OCI-LY3 (cell line): Measurements from ENCODE around the gene ZNF28.
"Not testable (repeated sequence)": the region's sequence is repeated elsewhere in the genome, so short reads cannot be mapped to it uniquely, and the experiment has no call there.

ENCODE experiments used
- H2AFZ ChIP-seq: fragments of 200-600, 300-600 bp; shearing (Covaris generic); 2 replicates; pipeline ENCODE4 v1.6.0; 2014; ENCODE audit warnings: antibody characterized with exemption, low read depth, low read length
- H3K27ac ChIP-seq: fragments of 200-600, 300-600 bp; sonication (generic); 2 replicates; pipeline ENCODE4 v1.5.1; 2014; ENCODE audit warnings: mild to moderate bottlenecking, low read length, moderate library complexity, mixed read lengths
- H3K27me3 ChIP-seq: fragments of 200-600, 300-600 bp; sonication (generic); 2 replicates; pipeline ENCODE4 v1.6.1; 2014; ENCODE audit warnings: low read depth, low read length, mixed read lengths
- H3K36me3 ChIP-seq: fragments of 200-600, 300-600 bp; sonication (generic); replicated peaks from 2 replicates; pipeline ENCODE3; 2014; ENCODE audit warnings: low read depth, low read length, mixed read lengths
- H3K4me1 ChIP-seq: fragments of 300-600, 200-600 bp; sonication (generic); 2 replicates; pipeline ENCODE4 v1.6.1; 2014; ENCODE audit warnings: low read length, mixed read lengths
- H3K4me2 ChIP-seq: fragments of 200-600, 300-600 bp; sonication (generic); 2 replicates; pipeline ENCODE4 v1.6.1; 2014; ENCODE audit warnings: low read length, mixed read lengths
- H3K4me3 ChIP-seq: fragments of 300-600, 200-600 bp; sonication (generic); 2 replicates; pipeline ENCODE4 v1.5.1; 2014; ENCODE audit warnings: antibody characterized with exemption, mild to moderate bottlenecking, low read length, moderate library complexity
- H3K79me2 ChIP-seq: fragments of 300-600, 200-600 bp; shearing (Covaris generic); 2 replicates; pipeline ENCODE4 v1.6.1; 2014; ENCODE audit warnings: mild to moderate bottlenecking, low read length, mixed read lengths
- H3K9ac ChIP-seq: fragments of 300-600, 200-600 bp; shearing (Covaris generic); 2 replicates; pipeline ENCODE4 v1.6.0; 2014; ENCODE audit warnings: mild to moderate bottlenecking, low read length, moderate library complexity
- H3K9me3 ChIP-seq: fragments of 200-600, 300-600 bp; shearing (Covaris generic); 2 replicates; pipeline ENCODE4 v1.6.1; 2014; ENCODE audit warnings: low read length, mixed read lengths; ENCODE audit not compliant: insufficient read depth
- H4K20me1 ChIP-seq: fragments of 200-600, 300-600 bp; sonication (generic); 2 replicates; pipeline ENCODE4 v1.6.1; 2016; ENCODE audit warnings: low read length, mixed read lengths; ENCODE audit not compliant: insufficient read depth
- EZH2phosphoT487 ChIP-seq: fragments of 200-600 bp; shearing (Covaris generic); IDR thresholded peaks from 2 replicates; pipeline ENCODE4 v1.6.1; 2018; ENCODE audit warnings: antibody characterized with exemption, mixed run types, low read depth
- TF ChIP-seq, protein P1 (sequence below): fragments of 200-600, 300-600 bp; sonication (generic); IDR thresholded peaks from 2 replicates; pipeline ENCODE4 v1.5.1; 2014; ENCODE audit warnings: antibody characterized with exemption, low read length, low read depth

The ZNF28 gene

DNA sequence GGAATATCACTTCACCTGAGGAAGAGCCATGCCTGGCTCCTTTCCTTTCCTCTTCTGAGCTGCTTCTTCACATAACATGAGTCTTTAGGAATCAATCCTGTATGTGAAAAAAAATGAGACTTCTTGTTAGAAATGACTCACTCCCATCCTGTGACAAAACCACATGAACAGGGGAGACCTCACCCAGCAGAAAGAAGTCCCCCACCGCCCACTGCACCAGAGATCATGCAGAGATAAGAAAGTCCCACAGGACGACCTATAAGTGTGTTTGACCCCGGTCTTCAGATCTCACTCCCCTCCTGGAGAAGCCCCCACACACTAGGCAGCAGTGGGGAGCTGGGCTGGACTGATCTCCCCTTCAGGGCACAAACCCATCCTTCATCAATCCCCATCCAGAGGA is 42.6 kb downstream of the ZNF28 start:
- no peak for TF ChIP-seq EZH2phosphoT487
- TF ChIP-seq, protein P1, sequence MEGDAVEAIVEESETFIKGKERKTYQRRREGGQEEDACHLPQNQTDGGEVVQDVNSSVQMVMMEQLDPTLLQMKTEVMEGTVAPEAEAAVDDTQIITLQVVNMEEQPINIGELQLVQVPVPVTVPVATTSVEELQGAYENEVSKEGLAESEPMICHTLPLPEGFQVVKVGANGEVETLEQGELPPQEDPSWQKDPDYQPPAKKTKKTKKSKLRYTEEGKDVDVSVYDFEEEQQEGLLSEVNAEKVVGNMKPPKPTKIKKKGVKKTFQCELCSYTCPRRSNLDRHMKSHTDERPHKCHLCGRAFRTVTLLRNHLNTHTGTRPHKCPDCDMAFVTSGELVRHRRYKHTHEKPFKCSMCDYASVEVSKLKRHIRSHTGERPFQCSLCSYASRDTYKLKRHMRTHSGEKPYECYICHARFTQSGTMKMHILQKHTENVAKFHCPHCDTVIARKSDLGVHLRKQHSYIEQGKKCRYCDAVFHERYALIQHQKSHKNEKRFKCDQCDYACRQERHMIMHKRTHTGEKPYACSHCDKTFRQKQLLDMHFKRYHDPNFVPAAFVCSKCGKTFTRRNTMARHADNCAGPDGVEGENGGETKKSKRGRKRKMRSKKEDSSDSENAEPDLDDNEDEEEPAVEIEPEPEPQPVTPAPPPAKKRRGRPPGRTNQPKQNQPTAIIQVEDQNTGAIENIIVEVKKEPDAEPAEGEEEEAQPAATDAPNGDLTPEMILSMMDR = no peak

DNA sequence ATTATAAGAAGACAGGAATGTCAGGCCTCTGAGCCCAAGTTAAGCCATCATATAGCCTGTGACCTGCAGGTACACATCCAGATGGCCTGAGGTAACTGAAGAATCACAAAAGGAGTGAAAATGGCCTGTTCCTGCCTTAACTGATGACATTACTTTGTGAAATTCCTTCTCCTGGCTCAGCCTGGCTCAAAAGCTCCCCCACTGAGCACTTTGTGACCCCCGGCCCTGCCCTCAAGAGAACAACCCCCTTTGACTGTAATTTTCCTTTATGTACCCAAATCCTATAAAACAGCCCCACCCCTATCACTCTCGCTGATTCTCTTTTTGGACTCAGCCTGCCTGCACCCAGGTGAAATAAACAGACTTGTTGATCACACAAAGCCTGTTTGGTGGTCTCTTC is 65.0 kb downstream of the ZNF28 start:
- H3K27me3 ChIP-seq, H2AFZ ChIP-seq, H3K79me2 ChIP-seq, H3K36me3 ChIP-seq, H3K4me2 ChIP-seq, H3K4me3 ChIP-seq, H3K4me1 ChIP-seq, H3K9ac ChIP-seq, H3K27ac ChIP-seq, H4K20me1 ChIP-seq, H3K9me3 ChIP-seq: not testable (repeated sequence)

More for the DNA sequence above, 42.6 kb downstream of the ZNF28 start:
- H4K20me1 ChIP-seq = no peaks in the 10 kb centered on the region
- no peaks in the 10 kb centered on the region for H3K9me3 ChIP-seq
- H2AFZ ChIP-seq = no peak overlapping the region
- H3K27ac ChIP-seq = no peak overlapping the region
- H3K79me2 ChIP-seq = no peaks in the 10 kb centered on the region
- H3K4me3 ChIP-seq = no peak overlapping the region
- peaks cover 3% of the 10 kb centered on the region for H3K36me3 ChIP-seq
- H3K4me2 ChIP-seq = no peak overlapping the region
- H3K27me3 ChIP-seq = no peaks in the 10 kb centered on the region
- no peak overlapping the region for H3K9ac ChIP-seq
- peaks cover 7% of the 10 kb centered on the region for H3K4me1 ChIP-seq

DNA sequence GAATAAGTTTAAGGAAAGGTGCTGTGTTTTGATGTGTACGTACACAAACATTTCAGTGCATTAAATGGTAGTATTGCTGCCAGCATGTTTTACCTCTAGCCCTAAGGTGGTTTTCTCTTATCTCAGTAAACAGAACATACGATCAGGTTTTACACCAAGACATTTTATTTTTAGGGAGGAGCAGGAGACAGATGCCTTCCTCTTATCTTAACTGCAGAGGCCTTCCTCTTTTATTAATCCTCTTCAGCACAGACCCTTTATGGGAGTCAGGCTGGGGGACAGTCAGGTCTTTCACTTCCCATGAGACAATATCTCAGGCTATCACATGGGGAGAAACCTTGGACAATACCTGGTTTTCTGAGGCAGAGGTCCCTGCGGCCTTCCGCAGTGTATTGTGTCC is 71.7 kb downstream of the ZNF28 start:
- no peak overlapping the region for H2AFZ ChIP-seq
- H4K20me1 ChIP-seq = no peaks in the 10 kb centered on the region
- H3K27me3 ChIP-seq = no peaks in the 10 kb centered on the region
- H3K27ac ChIP-seq = no peak overlapping the region
- H3K4me3 ChIP-seq = no peak overlapping the region
- TF ChIP-seq EZH2phosphoT487 = no peak
- no peaks in the 10 kb centered on the region for H3K79me2 ChIP-seq
- no peak overlapping the region for H3K4me2 ChIP-seq
- no peaks in the 10 kb centered on the region for H3K9me3 ChIP-seq
- no peaks in the 10 kb centered on the region for H3K36me3 ChIP-seq
- H3K9ac ChIP-seq = no peak overlapping the region
- H3K4me1 ChIP-seq = no peaks in the 10 kb centered on the region

DNA sequence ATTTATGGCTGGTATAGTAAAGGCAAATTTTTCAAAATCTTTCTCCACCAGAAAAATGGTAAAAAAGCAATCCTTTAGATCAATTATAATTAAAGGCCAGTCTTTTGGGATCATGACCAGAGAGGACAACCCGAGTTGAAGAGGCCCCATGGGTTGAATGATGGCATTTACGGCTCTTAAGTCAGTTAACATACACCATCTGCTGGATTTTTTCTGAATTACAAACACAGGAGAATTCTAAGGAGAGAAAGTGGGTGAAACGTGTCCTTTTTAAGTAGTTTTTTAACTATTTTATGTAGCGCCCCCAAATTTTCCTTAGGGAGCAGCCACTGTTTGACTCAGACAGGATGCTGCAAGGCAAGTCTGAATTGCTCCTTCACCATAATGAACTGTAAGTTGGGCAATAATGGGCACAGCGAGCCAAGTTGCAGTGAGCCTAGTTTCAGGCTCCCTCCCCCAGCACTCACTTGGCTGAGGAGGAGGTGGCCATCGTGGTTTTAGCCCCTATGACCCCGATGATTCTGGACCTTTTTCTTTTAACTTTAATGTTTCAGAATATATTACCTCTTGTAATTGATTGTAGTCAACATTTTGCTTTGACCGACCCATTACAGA is 73.0 kb downstream of the ZNF28 start:
- H2AFZ ChIP-seq = peak overlapping the region; percentile 78; the same call in 1 of the 2 replicates
- no peaks in the 10 kb centered on the region for H3K4me1 ChIP-seq
- no peaks in the 10 kb centered on the region for H3K79me2 ChIP-seq
- H3K27ac ChIP-seq = no peak overlapping the region
- H3K9ac ChIP-seq = no peak overlapping the region
- H3K4me3 ChIP-seq = 0 out of 2 replicates have a peak overlapping the region, but pooled peaks have one; percentile 21
- H3K9me3 ChIP-seq = no peaks in the 10 kb centered on the region
- H3K4me2 ChIP-seq = peak overlapping the region; percentile 51
- no peaks in the 10 kb centered on the region for H3K27me3 ChIP-seq
- H4K20me1 ChIP-seq = no peaks in the 10 kb centered on the region
- no peaks in the 10 kb centered on the region for H3K36me3 ChIP-seq
- no peak for TF ChIP-seq EZH2phosphoT487
- TF ChIP-seq, protein P1 = peak; percentile 65
